Body of pancreas (tissue), 4 donors: ENCODE measurements around the gene TOR1AIP1. TPM values are rescaled to one million over a fixed set of nuclear protein-coding genes. Genes with fewer than 3 reads are reported as not detected.

Source experiments
- ATAC-seq: fragments of 150-250 bp; one replicate; pipeline ENCODE4 v1.9.1; 2016
- DNase-seq, 4 donors: peaks; one replicate each; pipeline ENCODE4 v3.0.0-alpha.2; 2019
- H3K27ac ChIP-seq, 4 donors: fragments of 200-600 bp; sonication (generic); 1 replicate in 3 of 4; 2 replicates in 1 of 4; pipeline versions ENCODE4 v1.5.1 to v1.6.1; 2016 to 2019; ENCODE audit warnings: mild to moderate bottlenecking in 1 of 4, mixed read lengths in 1 of 4, moderate library complexity in 1 of 4
- H3K27me3 ChIP-seq, 2 donors: fragments of 200-600 bp; sonication (generic); one replicate each; pipeline ENCODE4 v1.6.0; 2016; ENCODE audit warnings: mild to moderate bottlenecking in 1 of 2
- H3K36me3 ChIP-seq, 2 donors: fragments of 200-600 bp; sonication (generic); replicated peaks in 1 of 2; 2 replicates each; pipeline ENCODE4 v1.5.1; 2016; ENCODE audit warnings: low read depth in 2 of 2; ENCODE audit not compliant: insufficient read depth in 1 of 2
- H3K4me1 ChIP-seq: fragments of 200-600 bp; sonication (generic); one replicate; pipeline ENCODE4 v1.6.0; 2016
- H3K4me3 ChIP-seq, 2 donors: fragments of 200-600 bp; sonication (generic); 1 replicate in 1 of 2; 2 replicates in 1 of 2; pipeline ENCODE4 v1.5.1; 2016 to 2019
- H3K9me3 ChIP-seq, 3 donors: fragments of 200-600 bp; sonication (generic); 1 replicate in 2 of 3; 2 replicates in 1 of 3; pipeline ENCODE4 v1.5.1; 2016
- CTCF ChIP-seq, 7 experiments: fragments of 450-650 bp in 4 of 7; fragments of 200-600 bp in 3 of 7; sonication (generic) in 3 of 7; IDR thresholded peaks; one replicate each; pipeline ENCODE4 v1.5.1; 2016 to 2019; ENCODE audit warnings: antibody characterized with exemption in 7 of 7
- POLR2A ChIP-seq, 3 donors: fragments of 450-650 bp; IDR thresholded peaks; one replicate each; pipeline ENCODE4 v1.6.1; 2016; ENCODE audit warnings: antibody characterized with exemption in 3 of 3, mild to moderate bottlenecking in 2 of 3
- WGBS, 2 donors: methylation state at CpG; one replicate each; pipeline ENCODE4 v1.1.5; 2017; 5-methylcytosine and 5-hydroxymethylcytosine counted together
- intact Hi-C: fragments of 100-400 bp; cut with DNase I; formaldehyde crosslinking; loops from one replicate; pipeline ENCODE4 v1.15.1; 2023
- total RNA-seq, 2 donors: library from RNA; depleted of rRNA; stranded (reverse); fragments of >200 nt; gene quantifications; one replicate each; pipeline ENCODE4 v1.1.0, GENCODE V29; 2016

Gene TOR1AIP1
- total RNA-seq, 2 donors from 2014 or later = 22.7 to 29.1 TPM

- H3K36me3 ChIP-seq = no peaks in the 10 kb centered on the region
- no peak for DNase-seq
- intact Hi-C loops = no loop called here
- no peak overlapping the region for H3K4me3 ChIP-seq
- no peak for TF ChIP-seq POLR2A (IDR thresholded peaks at IDR 0.05)
- TF ChIP-seq CTCF (IDR thresholded peaks at IDR 0.05) = no peak
- H3K27me3 ChIP-seq = no peaks in the 10 kb centered on the region
- H3K4me1 ChIP-seq = peaks cover 8% of the 10 kb centered on the region
- H3K9me3 ChIP-seq = no peaks in the 10 kb centered on the region
- no peak for ATAC-seq
- H3K27ac ChIP-seq = no peak overlapping the region
Observed at GRCh38 chr1:179937668-179938254, 55.7 kb downstream of the TOR1AIP1 start.

- ATAC-seq (no peak), DNase-seq (no peak)
- H3K4me3 ChIP-seq = no peak overlapping the region
- no peaks in the 10 kb centered on the region for H3K9me3 ChIP-seq
- H3K27me3 ChIP-seq = no peaks in the 10 kb centered on the region
- intact Hi-C loops = no loop called here
- WGBS, 2 donors = 24 to 34% methylated on average over 2 of the region's 2 CpGs
- H3K27ac ChIP-seq = no peak overlapping the region
- H3K4me1 ChIP-seq = peaks cover 8% of the 10 kb centered on the region
- no peaks in the 10 kb centered on the region for H3K36me3 ChIP-seq
- TF ChIP-seq CTCF (IDR thresholded peaks at IDR 0.05) = no peak
- TF ChIP-seq POLR2A (IDR thresholded peaks at IDR 0.05) = no peak
Observed at GRCh38 chr1:179938752-179939151, 56.7 kb downstream of the TOR1AIP1 start.

GRCh38 chr1:179939941-179940340, 57.9 kb downstream of the TOR1AIP1 start:
- Histone ChIP-seq H3K27ac (no peak overlapping the region), H3K4me3 (no peak overlapping the region), H3K9me3 (no peaks in the 10 kb centered on the region), H3K36me3 (no peaks in the 10 kb centered on the region), H3K4me1 (peaks cover 8% of the 10 kb centered on the region), H3K27me3 (no peaks in the 10 kb centered on the region)
- ATAC-seq (no peak), DNase-seq (no peak)
- intact Hi-C loops = no loop called here
- 95 to 100% methylated on average over 1 of the region's 1 CpG for WGBS, 2 donors
- TF ChIP-seq CTCF (IDR thresholded peaks at IDR 0.05) (no peak), POLR2A (IDR thresholded peaks at IDR 0.05) (no peak)

- ATAC-seq = no peak
- Histone ChIP-seq H3K27me3 (no peaks in the 10 kb centered on the region), H3K27ac (no peak overlapping the region), H3K9me3 (no peaks in the 10 kb centered on the region), H3K36me3 (no peaks in the 10 kb centered on the region), H3K4me1 (peaks cover 8% of the 10 kb centered on the region), H3K4me3 (no peak overlapping the region)
- intact Hi-C loops = no loop called here
- no peak for TF ChIP-seq CTCF (IDR thresholded peaks at IDR 0.05)
- TF ChIP-seq POLR2A (IDR thresholded peaks at IDR 0.05) = no peak
- 29 to 51% methylated on average over 1 to 2 of the region's 2 CpGs for WGBS, 2 donors
- no peak for DNase-seq
Observed at GRCh38 chr1:179941454-179941853, 59.4 kb downstream of the TOR1AIP1 start.

- Histone ChIP-seq H3K4me1 (no peaks in the 10 kb centered on the region), H3K9me3 (no peaks in the 10 kb centered on the region), H3K27me3 (no peaks in the 10 kb centered on the region), H3K4me3 (no peak overlapping the region), H3K36me3 (no peaks in the 10 kb centered on the region), H3K27ac (no peak overlapping the region)
- no peak for TF ChIP-seq POLR2A (IDR thresholded peaks at IDR 0.05)
- no peak for TF ChIP-seq CTCF (IDR thresholded peaks at IDR 0.05)
- intact Hi-C loops = no loop called here
- DNase-seq (no peak), ATAC-seq (no peak)
- WGBS, 2 donors = 77 to 94% methylated on average over 7 of the region's 7 CpGs
Observed at GRCh38 chr1:179950651-179951050, 68.6 kb downstream of the TOR1AIP1 start.
